Lower lobe of right lung (tissue), 2 donors: ENCODE results near the gene ZNF282. TPM values are rescaled to one million over a fixed set of nuclear protein-coding genes. Genes with fewer than 3 reads are reported as not detected.
"Not testable (repeated sequence)": the region's sequence is repeated elsewhere in the genome, so short reads cannot be mapped to it uniquely, and the experiment has no call there.

Experiments used
- ATAC-seq, 2 donors: fragments of 200-7000 bp; cut with Tn5 transposase; one replicate each; pipeline ENCODE4 v1.9.1; 2020 to 2022; ENCODE audit warnings: mild to moderate bottlenecking in 2 of 2, moderate library complexity in 2 of 2
- DNase-seq: peaks from one replicate; pipeline ENCODE4 v3.0.0-alpha.2; 2020
- H3K27ac ChIP-seq: fragments of 200-600 bp; one replicate; pipeline ENCODE4 v1.8.0; 2022
- H3K27me3 ChIP-seq: fragments of 200-600 bp; one replicate; pipeline ENCODE4 v1.8.0; 2022; ENCODE audit warnings: low read depth
- H3K36me3 ChIP-seq: fragments of 200-600 bp; one replicate; pipeline ENCODE4 v1.8.0; 2022; ENCODE audit warnings: mild to moderate bottlenecking
- H3K4me1 ChIP-seq: fragments of 200-600 bp; one replicate; pipeline ENCODE4 v1.8.0; 2022
- H3K4me3 ChIP-seq: fragments of 200-600 bp; one replicate; pipeline ENCODE4 v1.8.0; 2022; ENCODE audit warnings: mild to moderate bottlenecking
- H3K9me3 ChIP-seq: fragments of 200-600 bp; one replicate; pipeline ENCODE4 v1.8.0; 2022
- intact Hi-C: fragments of 100-400 bp; cut with DNase I; formaldehyde crosslinking; loops from one replicate; pipeline ENCODE4 v1.11.0; 2022
- total RNA-seq: library from RNA; stranded (reverse); fragmentation: NEBNext Ultra II Directional; extraction: Animal tissue kit (Norgen Biotek cat#: 25700); gene quantifications from one replicate; pipeline ENCODE4 v1.2.1, GENCODE V29; 2021
- TF ChIP-seq, protein P1 (sequence below): fragments of 200-600 bp; IDR thresholded peaks from one replicate; pipeline ENCODE4 v1.8.0; 2022; ENCODE audit warnings: antibody characterized with exemption, mild to moderate bottlenecking
- donor health status: DM: no; HTN: yes; CAD: no; lungs with severe emphysema.

Gene ZNF282
- total RNA-seq, 1 donor from 2014 or later: 20.9 TPM

GRCh38 chr7:149229526-149229925, 34.2 kb downstream of the ZNF282 start:
- Histone ChIP-seq H3K4me3 (no peak overlapping the region), H3K27me3 (no peaks in the 10 kb centered on the region), H3K4me1 (no peaks in the 10 kb centered on the region), H3K27ac (no peak overlapping the region), H3K9me3 (no peaks in the 10 kb centered on the region), H3K36me3 (peaks cover 12% of the 10 kb centered on the region)
- DNase-seq (no peak), ATAC-seq (no peak)
- TF ChIP-seq, protein P1, sequence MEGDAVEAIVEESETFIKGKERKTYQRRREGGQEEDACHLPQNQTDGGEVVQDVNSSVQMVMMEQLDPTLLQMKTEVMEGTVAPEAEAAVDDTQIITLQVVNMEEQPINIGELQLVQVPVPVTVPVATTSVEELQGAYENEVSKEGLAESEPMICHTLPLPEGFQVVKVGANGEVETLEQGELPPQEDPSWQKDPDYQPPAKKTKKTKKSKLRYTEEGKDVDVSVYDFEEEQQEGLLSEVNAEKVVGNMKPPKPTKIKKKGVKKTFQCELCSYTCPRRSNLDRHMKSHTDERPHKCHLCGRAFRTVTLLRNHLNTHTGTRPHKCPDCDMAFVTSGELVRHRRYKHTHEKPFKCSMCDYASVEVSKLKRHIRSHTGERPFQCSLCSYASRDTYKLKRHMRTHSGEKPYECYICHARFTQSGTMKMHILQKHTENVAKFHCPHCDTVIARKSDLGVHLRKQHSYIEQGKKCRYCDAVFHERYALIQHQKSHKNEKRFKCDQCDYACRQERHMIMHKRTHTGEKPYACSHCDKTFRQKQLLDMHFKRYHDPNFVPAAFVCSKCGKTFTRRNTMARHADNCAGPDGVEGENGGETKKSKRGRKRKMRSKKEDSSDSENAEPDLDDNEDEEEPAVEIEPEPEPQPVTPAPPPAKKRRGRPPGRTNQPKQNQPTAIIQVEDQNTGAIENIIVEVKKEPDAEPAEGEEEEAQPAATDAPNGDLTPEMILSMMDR: no peak
- intact Hi-C loops: no loop called here

DNA sequence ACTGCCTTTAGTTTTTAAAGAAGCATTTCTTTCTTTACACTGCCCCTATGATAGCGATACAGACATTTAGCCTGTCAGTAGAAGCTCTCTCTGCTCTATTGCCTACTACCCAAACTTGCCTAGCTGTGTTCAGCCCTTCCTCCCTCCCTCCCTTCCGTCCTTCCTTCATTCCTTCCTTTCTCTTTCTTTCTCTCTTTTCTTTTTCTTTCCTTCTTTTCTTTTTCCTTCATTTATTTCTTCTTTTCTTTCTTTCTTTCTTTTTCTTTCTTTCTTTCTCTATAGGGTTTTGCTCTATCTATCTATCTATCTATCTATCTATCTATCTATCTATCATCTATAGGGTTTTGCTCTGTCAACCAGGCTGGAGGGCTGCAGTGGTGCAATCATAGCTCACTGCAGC, 37.0 kb downstream of the ZNF282 start:
- H3K4me1 ChIP-seq: no peaks in the 10 kb centered on the region
- ATAC-seq (no peak), DNase-seq (no peak)
- H3K4me3 ChIP-seq: no peak overlapping the region
- no peaks in the 10 kb centered on the region for H3K27me3 ChIP-seq
- no peaks in the 10 kb centered on the region for H3K9me3 ChIP-seq
- intact Hi-C loops: no loop called here
- TF ChIP-seq, protein P1: no peak
- no peaks in the 10 kb centered on the region for H3K36me3 ChIP-seq
- no peak overlapping the region for H3K27ac ChIP-seq

DNA sequence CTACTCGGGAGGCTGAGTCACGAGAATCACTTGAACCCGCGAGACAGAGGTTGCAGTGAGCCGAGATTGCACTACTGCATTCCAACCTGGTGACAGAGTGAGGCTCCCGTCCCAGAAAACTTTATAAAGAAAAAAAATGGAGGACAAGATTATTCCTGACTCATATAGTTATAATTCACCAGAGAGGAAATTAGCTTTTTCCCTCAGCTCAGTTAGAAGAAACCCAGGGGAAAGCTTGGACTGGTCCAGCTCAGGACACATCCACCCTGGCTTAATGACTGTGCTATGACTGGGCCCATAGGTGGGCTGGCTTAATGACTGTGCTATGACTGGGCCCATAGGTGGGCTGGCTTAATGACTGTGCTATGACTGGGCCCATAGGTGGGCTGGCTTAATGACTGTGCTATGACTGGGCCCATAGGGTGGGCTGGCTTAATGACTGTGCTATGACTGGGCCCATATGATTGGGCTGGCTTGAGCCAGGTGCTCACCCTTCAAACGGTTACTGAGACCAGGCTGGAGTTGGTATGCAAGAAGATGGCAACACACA, 38.4 kb downstream of the ZNF282 start:
- ATAC-seq: peak in 1 of 2 donors; percentile 22

DNA sequence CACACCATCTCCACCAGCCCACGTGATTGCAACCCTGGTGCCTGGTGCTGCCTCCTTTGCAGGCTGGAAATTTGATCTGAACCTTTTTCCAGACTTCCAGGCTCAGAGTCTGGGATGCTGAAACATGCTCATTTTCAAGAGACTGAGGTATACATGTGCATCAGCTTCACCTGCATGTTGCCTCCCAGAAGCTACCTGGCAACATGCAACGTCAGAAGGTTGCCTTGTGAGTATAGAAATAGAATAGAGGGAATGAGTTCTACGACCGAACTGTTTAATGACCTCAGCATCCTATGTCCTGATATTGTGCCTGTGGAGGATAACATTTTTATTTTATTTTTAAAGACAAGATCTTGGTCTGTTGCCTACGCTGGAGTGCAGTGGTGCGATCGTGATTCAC, 42.2 kb downstream of the ZNF282 start:
- no peaks in the 10 kb centered on the region for H3K9me3 ChIP-seq
- DNase-seq (no peak), ATAC-seq (no peak)
- TF ChIP-seq, protein P1: no peak
- H3K36me3 ChIP-seq: no peaks in the 10 kb centered on the region
- H3K27me3 ChIP-seq: no peaks in the 10 kb centered on the region
- no peak overlapping the region for H3K27ac ChIP-seq
- no peak overlapping the region for H3K4me3 ChIP-seq
- peaks cover 21% of the 10 kb centered on the region for H3K4me1 ChIP-seq
- intact Hi-C loops: no loop called here

More for the DNA sequence above, 38.4 kb downstream of the ZNF282 start:
- DNase-seq, H3K27ac ChIP-seq, H3K27me3 ChIP-seq, H3K4me1 ChIP-seq, H3K4me3 ChIP-seq, intact Hi-C loops, H3K9me3 ChIP-seq, H3K36me3 ChIP-seq: not testable (repeated sequence)

GRCh38 chr7:149238051-149238450, 42.7 kb downstream of the ZNF282 start:
- intact Hi-C loops: no loop called here

More at GRCh38 chr7:149238051-149238450, 42.7 kb downstream of the ZNF282 start:
- no peak overlapping the region for H3K4me3 ChIP-seq
- no peak overlapping the region for H3K27ac ChIP-seq
- peaks cover 21% of the 10 kb centered on the region for H3K4me1 ChIP-seq
- ATAC-seq (no peak), DNase-seq (no peak)
- TF ChIP-seq, protein P1: no peak
- H3K9me3 ChIP-seq: no peaks in the 10 kb centered on the region
- H3K27me3 ChIP-seq: no peaks in the 10 kb centered on the region
- no peaks in the 10 kb centered on the region for H3K36me3 ChIP-seq
